Suprapubic skin (tissue), 4 donors: ENCODE measurements around the gene LRRC75A. TPM values are rescaled to one million over a fixed set of nuclear protein-coding genes. Genes with fewer than 3 reads are reported as not detected.

ENCODE experiments used
- DNase-seq, 2 donors: peaks; one replicate each; pipeline ENCODE4 v3.0.0-alpha.2; 2019; ENCODE audit warnings: low spot score in 2 of 2
- H3K27ac ChIP-seq: fragments of 200-600 bp; sonication (generic); one replicate; pipeline ENCODE4 v1.5.1; 2019
- H3K27me3 ChIP-seq: fragments of 200-600 bp; sonication (generic); one replicate; pipeline ENCODE4 v1.5.1; 2019
- H3K36me3 ChIP-seq: fragments of 200-600 bp; sonication (generic); one replicate; pipeline ENCODE4 v1.5.1; 2019
- H3K4me1 ChIP-seq: fragments of 200-600 bp; sonication (generic); one replicate; pipeline ENCODE4 v1.5.1; 2019
- H3K4me3 ChIP-seq: fragments of 200-600 bp; sonication (generic); one replicate; pipeline ENCODE4 v1.5.1; 2019; ENCODE audit warnings: mild to moderate bottlenecking
- H3K9me3 ChIP-seq: fragments of 200-600 bp; sonication (generic); one replicate; pipeline ENCODE4 v1.5.1; 2019
- EP300 ChIP-seq: sonication (generic); formaldehyde crosslinking; IDR thresholded peaks from one replicate; pipeline ENCODE4 v1.6.1; 2017; ENCODE audit warnings: antibody characterized with exemption
- POLR2A ChIP-seq, 2 donors: fragments of 450-650 bp; IDR thresholded peaks; one replicate each; pipeline ENCODE4 v1.6.1; 2017; ENCODE audit warnings: antibody characterized with exemption in 2 of 2, mild to moderate bottlenecking in 2 of 2, moderate library complexity in 2 of 2
- POLR2AphosphoS5 ChIP-seq, 3 donors: sonication (generic); formaldehyde crosslinking; IDR thresholded peaks; one replicate each; pipeline ENCODE4 v1.6.1; 2017; ENCODE audit warnings: antibody characterized with exemption in 3 of 3
- WGBS: methylation state at CpG from one replicate; pipeline ENCODE4 v1.1.5; 2018; 5-methylcytosine and 5-hydroxymethylcytosine counted together
- total RNA-seq, 4 donors: library from RNA; depleted of rRNA; stranded (reverse); fragments of >200 nt; gene quantifications; one replicate each; pipeline ENCODE4 v1.1.0, GENCODE V29; 2016
- TF ChIP-seq, protein P1 (sequence below), 2 donors: fragments of 200-600 bp in 1 of 2; fragments of 450-650 bp in 1 of 2; sonication (generic) in 1 of 2; IDR thresholded peaks; one replicate each; pipeline ENCODE4 v1.5.1; 2016 to 2019; ENCODE audit warnings: antibody characterized with exemption in 2 of 2, mild to moderate bottlenecking in 1 of 2, moderate library complexity in 1 of 2

LRRC75A gene
- total RNA-seq, 4 donors from 2014 or later: 0.64 to 0.99 (median 0.90) TPM

DNA sequence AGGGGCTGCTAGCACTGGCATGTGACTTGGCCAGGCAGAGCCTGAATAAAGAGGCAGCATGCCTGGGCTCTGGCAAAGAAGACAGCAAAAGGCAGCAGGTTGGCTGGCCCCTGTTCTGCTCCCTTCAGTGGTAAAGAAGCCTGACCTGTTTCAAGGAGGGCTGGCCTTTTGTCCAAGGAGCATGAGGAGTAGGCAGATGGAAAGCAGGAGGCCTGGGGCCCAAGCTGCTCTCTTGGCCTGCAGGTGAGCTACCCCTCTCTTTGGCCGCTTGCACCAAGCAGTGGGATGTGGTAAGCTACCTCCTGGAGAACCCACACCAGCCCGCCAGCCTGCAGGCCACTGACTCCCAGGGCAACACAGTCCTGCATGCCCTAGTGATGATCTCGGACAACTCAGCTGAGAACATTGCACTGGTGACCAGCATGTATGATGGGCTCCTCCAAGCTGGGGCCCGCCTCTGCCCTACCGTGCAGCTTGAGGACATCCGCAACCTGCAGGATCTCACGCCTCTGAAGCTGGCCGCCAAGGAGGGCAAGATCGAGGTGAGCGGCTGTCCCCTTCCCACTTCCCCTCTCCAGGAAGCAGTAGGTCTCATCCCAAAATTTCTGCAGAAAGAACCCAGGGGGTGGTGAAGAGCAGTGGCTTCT is 68.6 kb downstream of the LRRC75A start:
- Histone ChIP-seq H3K4me1 (peaks cover 24% of the 10 kb centered on the region), H3K9me3 (no peaks in the 10 kb centered on the region), H3K36me3 (peaks cover 22% of the 10 kb centered on the region), H3K27me3 (no peaks in the 10 kb centered on the region), H3K27ac (no peak overlapping the region), H3K4me3 (no peak overlapping the region)
- TF ChIP-seq EP300 (no peak), POLR2A (IDR thresholded peaks at IDR 0.05) (no peak), POLR2AphosphoS5 (IDR thresholded peaks at IDR 0.05) (no peak)
- TF ChIP-seq, protein P1, sequence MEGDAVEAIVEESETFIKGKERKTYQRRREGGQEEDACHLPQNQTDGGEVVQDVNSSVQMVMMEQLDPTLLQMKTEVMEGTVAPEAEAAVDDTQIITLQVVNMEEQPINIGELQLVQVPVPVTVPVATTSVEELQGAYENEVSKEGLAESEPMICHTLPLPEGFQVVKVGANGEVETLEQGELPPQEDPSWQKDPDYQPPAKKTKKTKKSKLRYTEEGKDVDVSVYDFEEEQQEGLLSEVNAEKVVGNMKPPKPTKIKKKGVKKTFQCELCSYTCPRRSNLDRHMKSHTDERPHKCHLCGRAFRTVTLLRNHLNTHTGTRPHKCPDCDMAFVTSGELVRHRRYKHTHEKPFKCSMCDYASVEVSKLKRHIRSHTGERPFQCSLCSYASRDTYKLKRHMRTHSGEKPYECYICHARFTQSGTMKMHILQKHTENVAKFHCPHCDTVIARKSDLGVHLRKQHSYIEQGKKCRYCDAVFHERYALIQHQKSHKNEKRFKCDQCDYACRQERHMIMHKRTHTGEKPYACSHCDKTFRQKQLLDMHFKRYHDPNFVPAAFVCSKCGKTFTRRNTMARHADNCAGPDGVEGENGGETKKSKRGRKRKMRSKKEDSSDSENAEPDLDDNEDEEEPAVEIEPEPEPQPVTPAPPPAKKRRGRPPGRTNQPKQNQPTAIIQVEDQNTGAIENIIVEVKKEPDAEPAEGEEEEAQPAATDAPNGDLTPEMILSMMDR (IDR thresholded peaks at IDR 0.05): no peak
- WGBS: 96% methylated on average over 5 of the region's 10 CpGs
- DNase-seq: no peak

DNA sequence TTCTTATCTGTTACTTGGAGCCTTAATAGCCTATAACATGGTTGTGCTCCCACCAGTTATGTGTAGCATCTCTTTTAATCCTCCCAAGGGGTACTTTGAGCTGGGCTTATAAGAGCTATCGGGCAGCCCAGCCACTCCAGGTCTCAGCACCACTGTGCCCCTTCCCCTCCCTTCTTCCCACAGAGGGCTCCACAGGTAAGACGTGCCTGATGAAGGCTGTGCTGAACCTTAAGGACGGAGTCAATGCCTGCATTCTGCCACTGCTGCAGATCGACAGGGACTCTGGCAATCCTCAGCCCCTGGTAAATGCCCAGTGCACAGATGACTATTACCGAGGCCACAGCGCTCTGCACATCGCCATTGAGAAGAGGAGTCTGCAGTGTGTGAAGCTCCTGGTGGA is 69.6 kb downstream of the LRRC75A start:
- no peaks in the 10 kb centered on the region for H3K9me3 ChIP-seq
- no peak for DNase-seq
- H3K36me3 ChIP-seq: peaks cover 22% of the 10 kb centered on the region
- 95% methylated on average over 7 of the region's 7 CpGs for WGBS
- no peak overlapping the region for H3K4me3 ChIP-seq
- peaks cover 29% of the 10 kb centered on the region for H3K4me1 ChIP-seq
- no peak for TF ChIP-seq EP300
- no peak for TF ChIP-seq POLR2AphosphoS5 (IDR thresholded peaks at IDR 0.05)
- TF ChIP-seq POLR2A (IDR thresholded peaks at IDR 0.05): no peak
- TF ChIP-seq, protein P1 (IDR thresholded peaks at IDR 0.05): no peak
- no peak overlapping the region for H3K27ac ChIP-seq
- no peaks in the 10 kb centered on the region for H3K27me3 ChIP-seq

DNA sequence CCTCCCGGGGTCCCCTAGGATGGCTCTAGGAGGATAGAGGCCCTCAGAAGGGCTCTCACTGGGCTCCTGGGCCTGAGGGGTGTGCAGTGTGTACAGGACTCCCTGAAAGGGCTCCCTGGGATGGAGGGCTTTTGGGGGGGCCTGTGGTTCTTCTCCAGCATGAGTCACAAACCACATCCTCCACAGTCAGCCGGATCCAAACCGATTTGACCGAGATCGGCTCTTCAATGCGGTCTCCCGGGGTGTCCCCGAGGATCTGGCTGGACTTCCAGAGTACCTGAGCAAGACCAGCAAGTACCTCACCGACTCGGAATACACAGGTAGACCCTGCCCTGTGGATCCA is 72.1 kb downstream of the LRRC75A start:
- no peak for DNase-seq
- Histone ChIP-seq H3K9me3 (no peaks in the 10 kb centered on the region), H3K27me3 (no peaks in the 10 kb centered on the region), H3K4me3 (no peak overlapping the region), H3K4me1 (peaks cover 42% of the 10 kb centered on the region), H3K27ac (peak overlapping the region; percentile 81), H3K36me3 (peaks cover 14% of the 10 kb centered on the region)
- 53% methylated on average over 4 of the region's 10 CpGs for WGBS
- TF ChIP-seq, protein P1 (IDR thresholded peaks at IDR 0.05): no peak
- no peak for TF ChIP-seq EP300
- TF ChIP-seq POLR2AphosphoS5 (IDR thresholded peaks at IDR 0.05): no peak
- no peak for TF ChIP-seq POLR2A (IDR thresholded peaks at IDR 0.05)

DNA sequence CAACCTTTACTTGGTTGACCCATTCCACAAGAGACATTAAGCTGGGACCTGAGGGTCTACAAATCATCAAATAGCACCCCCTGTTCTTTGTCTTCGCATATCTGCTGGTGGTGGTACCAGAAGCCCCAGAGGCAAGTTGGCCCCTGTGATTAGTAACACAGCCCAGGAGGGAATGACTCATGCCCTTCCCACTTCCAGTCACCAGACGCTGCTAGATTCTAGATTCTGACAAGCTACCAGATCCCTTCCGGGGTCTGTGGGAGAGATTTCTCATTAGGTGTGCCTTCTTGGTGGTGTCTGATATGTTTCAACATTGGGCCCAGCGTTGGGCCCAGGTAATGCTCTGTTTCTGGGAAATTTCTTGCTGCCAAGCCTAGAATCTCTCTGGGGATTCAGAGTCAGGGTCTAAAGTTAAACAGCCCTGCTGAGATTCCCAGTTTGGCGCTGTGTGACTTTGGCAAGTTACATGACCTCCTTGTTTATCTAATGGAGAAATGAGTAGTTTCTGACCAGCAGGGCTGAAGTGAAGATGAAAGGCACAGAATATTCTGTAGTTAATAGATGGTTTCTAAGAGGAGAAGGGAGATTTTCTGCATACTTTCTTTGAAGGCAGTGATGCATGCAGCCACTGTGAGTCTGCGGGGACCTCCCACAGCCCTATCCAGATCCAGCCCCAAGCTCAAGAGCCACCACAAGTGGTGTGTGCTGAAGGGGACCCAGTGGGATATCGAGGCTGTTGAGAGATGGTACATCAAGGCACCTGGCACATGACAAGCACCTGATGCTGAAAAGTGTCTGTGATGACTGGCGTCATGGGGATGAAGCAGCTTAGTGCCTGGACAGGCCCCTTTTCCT is 72.7 kb downstream of the LRRC75A start:
- Histone ChIP-seq H3K27me3 (no peaks in the 10 kb centered on the region), H3K4me1 (peaks cover 42% of the 10 kb centered on the region), H3K9me3 (no peaks in the 10 kb centered on the region), H3K4me3 (no peak overlapping the region), H3K27ac (peak overlapping the region; percentile 81), H3K36me3 (peaks cover 14% of the 10 kb centered on the region)
- TF ChIP-seq EP300 (no peak), POLR2A (IDR thresholded peaks at IDR 0.05) (no peak), POLR2AphosphoS5 (IDR thresholded peaks at IDR 0.05) (no peak)
- TF ChIP-seq, protein P1 (IDR thresholded peaks at IDR 0.05): no peak
- 63% methylated on average over 7 of the region's 8 CpGs for WGBS
- peak in 1 of 2 donors; percentile 65 for DNase-seq

DNA sequence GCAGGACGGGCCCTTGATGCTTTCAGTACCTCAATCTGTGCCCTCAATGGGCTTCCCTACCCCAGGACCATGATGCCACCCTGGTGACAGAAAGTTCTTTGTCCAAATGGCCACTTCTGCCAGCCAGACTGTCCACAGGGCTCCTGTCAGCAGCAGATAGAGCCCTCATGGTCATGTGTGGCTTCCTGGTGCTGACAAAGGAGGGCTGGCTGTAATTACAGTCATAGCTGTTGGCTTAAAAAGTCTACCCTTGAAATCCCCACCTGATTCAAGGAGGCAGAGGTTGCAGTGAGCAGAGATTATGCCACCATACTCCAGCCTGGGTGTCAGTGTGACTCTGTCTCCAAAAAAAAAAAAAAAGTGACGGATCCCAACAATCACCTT is 73.3 kb downstream of the LRRC75A start:
- Histone ChIP-seq H3K27me3 (no peaks in the 10 kb centered on the region), H3K36me3 (peaks cover 13% of the 10 kb centered on the region), H3K4me1 (peaks cover 42% of the 10 kb centered on the region), H3K9me3 (no peaks in the 10 kb centered on the region), H3K4me3 (no peak overlapping the region), H3K27ac (peak overlapping the region; percentile 81)
- TF ChIP-seq POLR2A (IDR thresholded peaks at IDR 0.05) (no peak), EP300 (no peak), POLR2AphosphoS5 (IDR thresholded peaks at IDR 0.05) (no peak)
- TF ChIP-seq, protein P1 (IDR thresholded peaks at IDR 0.05): no peak
- 89% methylated on average over 2 of the region's 2 CpGs for WGBS
- no peak for DNase-seq
